ENCODE measurements around the gene KRTAP12-3.

DNA sequence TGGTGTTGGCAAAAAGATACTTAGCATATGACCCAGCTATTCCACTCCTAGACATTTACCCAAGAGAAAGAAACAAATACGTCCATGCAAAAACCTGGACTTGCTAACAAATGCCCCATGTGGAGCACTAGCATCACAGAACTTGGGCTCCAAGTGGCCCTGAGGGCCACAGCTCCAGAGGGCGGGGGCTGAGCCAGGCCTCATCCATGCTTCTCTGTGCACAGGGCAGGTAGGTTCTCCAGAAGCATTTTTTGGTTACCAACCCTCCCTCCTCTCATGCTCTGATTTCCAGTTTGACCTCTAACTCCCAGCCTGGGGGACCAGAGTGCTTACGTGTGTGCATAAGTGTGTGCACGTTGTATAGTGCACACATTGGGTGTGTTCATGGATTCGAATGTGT lies 7.0 kb downstream of the KRTAP12-3 start:
- TF ChIP-seq SUZ12 (IDR thresholded peaks at IDR 0.05): no peak
- TF ChIP-seq BHLHE40 (IDR thresholded peaks at IDR 0.05; ENCODE audit: borderline replicate concordance): no peak
- no peak for TF ChIP-seq ELF4 (IDR thresholded peaks at IDR 0.05)
- TF ChIP-seq, protein P1, sequence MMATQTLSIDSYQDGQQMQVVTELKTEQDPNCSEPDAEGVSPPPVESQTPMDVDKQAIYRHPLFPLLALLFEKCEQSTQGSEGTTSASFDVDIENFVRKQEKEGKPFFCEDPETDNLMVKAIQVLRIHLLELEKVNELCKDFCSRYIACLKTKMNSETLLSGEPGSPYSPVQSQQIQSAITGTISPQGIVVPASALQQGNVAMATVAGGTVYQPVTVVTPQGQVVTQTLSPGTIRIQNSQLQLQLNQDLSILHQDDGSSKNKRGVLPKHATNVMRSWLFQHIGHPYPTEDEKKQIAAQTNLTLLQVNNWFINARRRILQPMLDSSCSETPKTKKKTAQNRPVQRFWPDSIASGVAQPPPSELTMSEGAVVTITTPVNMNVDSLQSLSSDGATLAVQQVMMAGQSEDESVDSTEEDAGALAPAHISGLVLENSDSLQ (IDR thresholded peaks at IDR 0.05): no peak
- TF ChIP-seq FOXK2 (IDR thresholded peaks at IDR 0.05): no peak
- no peak for TF ChIP-seq NFRKB (IDR thresholded peaks at IDR 0.05)
- TF ChIP-seq SP1 (IDR thresholded peaks at IDR 0.05): no peak

Measured in HEK293T (cell line).